Caki2 (cell line): ENCODE measurements around the gene POLR3A. TPM values are rescaled to one million over a fixed set of nuclear protein-coding genes. Genes with fewer than 3 reads are reported as not detected.

Experiments
- total RNA-seq: library from RNA; depleted of rRNA; stranded (reverse); fragments of >200 nt; shearing (Covaris generic); gene quantifications from 2 replicates; pipeline ENCODE4 v1.2.3, GENCODE V29; 2014; ENCODE audit warnings: low replicate concordance; rRNA removed

Gene POLR3A
- total RNA-seq, 1 experiment from 2014 or later: 11.1 TPM

Other genes with a start within 250 kb of the POLR3A start
- 19.9 and 21.2 TPM in 2 replicates for gene DLG5, start 102.8 kb downstream of the POLR3A start, total RNA-seq
- 2,723 and 3,461 TPM in 2 replicates for gene RPS24, start 4.3 kb upstream of the POLR3A start, total RNA-seq